Brain pericyte (primary cell): Measurements from ENCODE around the gene CSTF2.
A peak's percentile ranks its signal among the peaks of the same experiment; 100 is the strongest.
"Not testable (repeated sequence)": the region's sequence is repeated elsewhere in the genome, so short reads cannot be mapped to it uniquely, and the experiment has no call there.

Source experiments
- DNase-seq: peaks from one replicate; pipeline ENCODE4 v3.0.0-alpha.2; 2012; ENCODE audit warnings: low read depth, low spot score

CSTF2 gene, protein sequence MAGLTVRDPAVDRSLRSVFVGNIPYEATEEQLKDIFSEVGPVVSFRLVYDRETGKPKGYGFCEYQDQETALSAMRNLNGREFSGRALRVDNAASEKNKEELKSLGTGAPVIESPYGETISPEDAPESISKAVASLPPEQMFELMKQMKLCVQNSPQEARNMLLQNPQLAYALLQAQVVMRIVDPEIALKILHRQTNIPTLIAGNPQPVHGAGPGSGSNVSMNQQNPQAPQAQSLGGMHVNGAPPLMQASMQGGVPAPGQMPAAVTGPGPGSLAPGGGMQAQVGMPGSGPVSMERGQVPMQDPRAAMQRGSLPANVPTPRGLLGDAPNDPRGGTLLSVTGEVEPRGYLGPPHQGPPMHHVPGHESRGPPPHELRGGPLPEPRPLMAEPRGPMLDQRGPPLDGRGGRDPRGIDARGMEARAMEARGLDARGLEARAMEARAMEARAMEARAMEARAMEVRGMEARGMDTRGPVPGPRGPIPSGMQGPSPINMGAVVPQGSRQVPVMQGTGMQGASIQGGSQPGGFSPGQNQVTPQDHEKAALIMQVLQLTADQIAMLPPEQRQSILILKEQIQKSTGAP

DNA sequence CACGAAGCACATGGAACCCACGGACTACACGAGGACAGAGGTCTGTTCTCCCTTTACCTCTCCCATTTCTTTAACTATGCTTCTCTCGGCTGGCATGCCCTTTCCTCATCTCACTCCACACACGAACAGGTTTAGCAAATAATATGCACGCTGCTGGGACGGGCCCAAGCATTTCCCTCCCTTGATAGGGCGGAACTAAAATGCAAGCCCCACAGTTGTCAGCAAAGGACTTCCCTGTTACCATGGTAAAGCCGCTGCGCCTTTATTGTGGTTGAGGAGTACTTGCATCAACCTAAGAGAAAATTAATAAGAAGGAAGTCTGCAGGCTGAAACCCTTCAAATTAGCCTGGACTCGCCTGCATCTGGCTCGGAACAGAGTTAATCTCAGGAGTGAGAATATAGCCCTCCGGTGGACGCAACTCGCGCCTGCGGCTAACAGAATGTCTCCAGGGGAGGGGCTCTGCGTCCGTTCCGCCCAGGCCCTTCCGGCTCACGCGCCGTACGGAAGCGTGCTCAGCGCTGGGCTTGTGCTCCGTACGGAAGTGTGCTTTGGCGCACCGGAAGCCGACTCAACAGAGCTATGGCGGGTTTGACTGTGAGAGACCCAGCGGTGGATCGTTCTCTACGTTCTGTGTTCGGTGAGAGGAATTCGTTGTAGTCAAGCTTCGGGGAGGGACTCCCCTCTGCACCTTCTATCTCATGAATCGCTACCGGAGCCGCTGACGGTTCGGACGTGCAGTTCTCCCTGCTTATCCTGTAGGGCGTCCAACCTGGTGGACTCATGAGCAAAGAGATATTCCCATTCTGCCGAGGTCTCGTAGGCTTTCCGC is at the start of gene CSTF2:
TSS of gene CSTF2 (plus strand) at position 555 of the 830 bp plus-strand sequence. CDS start at position 581, 26 bp downstream.
- peak; percentile 29 for DNase-seq

- DNase-seq, result not testable (repeated sequence)
Measured at GRCh38 chrX:100796371-100796770, 23.8 kb upstream of the CSTF2 start.

GRCh38 chrX:100797359-100797758 is 22.8 kb upstream of the CSTF2 start:
- DNase-seq, result no peak

DNA sequence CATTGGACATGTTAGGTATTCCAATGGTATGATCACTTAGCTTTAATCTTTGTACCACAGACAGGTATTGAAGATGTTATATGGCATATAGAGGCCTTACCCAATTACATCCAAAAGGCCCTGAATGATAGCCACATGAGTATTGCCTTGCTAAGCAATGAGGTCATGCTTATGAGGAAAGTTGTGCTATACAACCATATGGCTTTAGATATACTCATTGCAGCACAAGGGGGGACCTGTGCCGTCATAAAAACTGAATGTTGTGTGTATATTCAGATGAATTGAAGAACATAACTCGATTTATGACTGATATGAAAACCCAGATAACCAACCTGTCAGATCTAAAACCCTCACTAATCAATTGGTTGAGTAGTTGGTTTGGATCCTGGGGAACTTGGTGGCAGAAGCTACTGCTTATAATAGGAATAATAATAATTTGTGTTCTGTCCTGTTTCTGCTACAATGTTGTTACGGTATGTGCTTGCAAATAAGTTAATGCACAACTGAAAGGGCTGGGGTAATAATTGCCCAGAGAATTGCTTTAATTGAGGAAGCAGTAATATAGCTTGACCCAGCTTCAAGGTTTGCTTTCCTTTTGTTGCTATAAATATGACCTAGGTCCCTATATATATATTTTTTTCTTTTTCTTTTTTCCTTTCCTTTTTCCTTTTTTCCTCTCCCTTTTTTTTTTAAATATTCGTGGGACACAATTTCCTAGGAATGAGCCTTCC is 21.5 kb upstream of the CSTF2 start:
- DNase-seq, result no peak

- no peak for DNase-seq
Measured at GRCh38 chrX:100802843-100803242, 17.3 kb upstream of the CSTF2 start.

DNA sequence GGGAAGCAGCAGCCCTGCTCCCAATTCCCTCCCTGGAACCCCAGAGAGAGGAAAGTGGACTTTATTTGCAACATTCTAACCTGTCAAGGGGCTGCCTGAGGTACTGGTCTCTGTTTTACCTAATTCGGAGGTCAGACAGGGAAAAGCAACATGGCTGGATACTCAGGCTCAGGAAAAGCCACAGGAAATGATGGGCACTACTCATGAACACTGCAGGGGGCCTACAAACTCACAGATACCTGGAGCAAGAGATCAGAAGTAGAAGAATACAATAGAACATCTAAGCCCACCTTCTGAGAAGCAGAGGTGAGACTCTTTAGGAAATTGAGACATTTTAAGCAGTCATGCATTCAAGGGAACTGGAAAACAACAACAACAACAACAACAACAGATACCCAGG is 15.4 kb upstream of the CSTF2 start:
- no peak for DNase-seq

- not testable (repeated sequence) for DNase-seq
Measured at GRCh38 chrX:100808265-100808664, 11.9 kb upstream of the CSTF2 start.

DNA sequence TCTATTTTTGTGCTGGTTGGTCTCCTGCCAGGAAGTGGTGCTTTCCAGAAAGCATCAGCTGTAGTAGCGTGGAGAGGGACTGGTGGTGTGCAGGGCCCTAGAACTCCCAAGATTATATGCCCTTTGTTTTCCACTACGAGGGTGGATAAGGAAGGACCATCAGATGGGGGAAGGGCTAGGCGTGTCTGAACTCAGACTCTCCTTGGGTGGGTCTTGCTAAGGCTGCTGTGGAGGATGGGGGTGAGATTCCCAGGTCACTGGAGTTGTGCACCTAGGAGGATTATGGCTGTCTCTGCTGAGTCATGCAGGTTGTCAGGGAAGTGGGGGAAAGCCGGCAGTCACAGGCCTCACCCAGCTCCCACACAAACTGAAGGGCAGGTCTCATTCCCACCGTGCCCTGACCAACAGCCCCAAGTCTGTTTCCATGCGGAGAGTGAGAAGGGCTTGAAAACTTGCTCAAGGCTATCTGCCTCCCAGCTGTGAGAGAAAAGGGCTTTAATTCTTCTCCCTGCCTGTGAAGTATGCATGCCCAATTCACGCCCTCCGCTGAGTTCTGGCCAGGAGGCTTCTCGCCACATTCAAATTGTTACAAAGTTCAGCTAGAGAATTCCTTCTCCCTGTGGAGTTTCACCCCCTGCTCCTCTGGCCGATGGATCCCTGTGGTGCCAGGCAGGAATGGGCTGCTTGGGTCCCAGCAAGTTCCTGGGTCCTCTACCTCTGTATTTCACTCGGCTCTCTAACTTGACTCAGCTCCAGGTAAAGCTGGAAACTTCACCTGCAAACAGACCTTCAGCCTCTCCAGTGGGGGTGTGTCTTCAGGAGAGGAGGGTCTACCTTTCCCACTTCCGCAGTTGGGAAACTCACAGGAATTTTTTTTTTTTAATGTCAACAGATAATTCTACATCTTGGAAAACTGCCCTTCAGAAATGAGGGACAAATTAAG is 7.7 kb upstream of the CSTF2 start:
- no peak for DNase-seq

DNA sequence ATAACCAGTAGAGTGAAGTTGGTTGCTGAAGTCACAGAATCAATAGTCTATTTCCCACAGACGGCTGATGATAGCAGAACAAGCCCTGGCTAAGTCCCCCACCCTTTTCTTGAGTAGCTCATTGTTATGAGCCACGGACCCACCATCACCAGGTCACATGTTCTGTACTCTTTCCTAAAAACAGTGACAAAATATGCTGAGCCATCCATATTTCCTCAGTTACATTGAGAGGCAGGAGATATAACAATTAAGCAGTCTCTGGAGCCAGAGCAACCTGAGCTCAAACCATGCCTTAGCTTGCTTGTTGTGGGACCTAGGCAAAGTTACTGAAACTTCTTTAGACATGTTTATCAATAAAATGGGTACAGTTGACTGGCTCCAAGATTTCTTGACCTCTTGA is 2.9 kb upstream of the CSTF2 start:
- DNase-seq, result no peak

- no peak for DNase-seq
Measured at GRCh38 chrX:100819534-100819836, 706 bp upstream of the CSTF2 start.

GRCh38 chrX:100829730-100830129 is 9.5 kb downstream of the CSTF2 start:
- DNase-seq, result no peak

- DNase-seq, result no peak
Measured at GRCh38 chrX:100830143-100830542, 10.0 kb downstream of the CSTF2 start.

DNA sequence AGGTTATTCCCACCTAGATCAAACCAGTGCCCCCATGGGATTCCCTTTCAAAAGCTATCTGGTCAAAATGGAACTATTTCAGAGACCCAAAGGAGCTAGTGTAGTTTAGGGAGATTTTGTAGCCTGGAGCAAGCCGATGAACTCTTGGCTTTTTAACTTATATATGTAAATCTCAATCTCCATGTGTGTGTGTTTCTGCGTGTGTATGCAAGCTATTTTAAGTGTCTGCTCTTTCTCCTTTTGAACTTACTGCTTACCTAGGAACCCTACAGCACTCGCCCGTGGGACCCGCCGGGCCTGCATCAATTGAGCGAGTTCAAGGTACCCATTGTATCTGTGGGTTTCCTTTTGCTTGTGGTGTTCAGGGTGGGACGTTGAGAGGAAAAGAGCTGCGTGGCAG is 10.4 kb downstream of the CSTF2 start:
- no peak for DNase-seq

GRCh38 chrX:100831219-100831946 is 11.2 kb downstream of the CSTF2 start:
- no peak for DNase-seq

- no peak for DNase-seq
Measured at GRCh38 chrX:100850317-100850716, 30.1 kb downstream of the CSTF2 start.

DNA sequence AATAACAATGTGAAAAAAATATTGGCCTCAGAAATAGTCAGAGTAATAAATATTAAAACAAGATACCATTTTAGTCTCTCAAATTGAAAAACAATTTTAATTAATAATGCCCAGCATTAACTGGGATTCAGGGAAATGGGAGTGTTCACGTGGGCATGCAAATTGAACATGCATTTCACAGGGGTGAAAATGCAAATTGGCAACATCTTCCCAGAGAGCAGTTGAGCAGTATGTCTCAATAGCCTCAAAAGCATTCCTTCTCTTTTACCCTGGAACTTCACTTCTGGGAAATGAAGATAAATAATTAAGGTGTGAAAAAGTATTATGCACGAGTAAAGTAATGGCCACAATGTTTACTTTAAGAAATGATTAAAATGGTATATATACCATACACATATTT is 32.6 kb downstream of the CSTF2 start:
- no peak for DNase-seq

DNA sequence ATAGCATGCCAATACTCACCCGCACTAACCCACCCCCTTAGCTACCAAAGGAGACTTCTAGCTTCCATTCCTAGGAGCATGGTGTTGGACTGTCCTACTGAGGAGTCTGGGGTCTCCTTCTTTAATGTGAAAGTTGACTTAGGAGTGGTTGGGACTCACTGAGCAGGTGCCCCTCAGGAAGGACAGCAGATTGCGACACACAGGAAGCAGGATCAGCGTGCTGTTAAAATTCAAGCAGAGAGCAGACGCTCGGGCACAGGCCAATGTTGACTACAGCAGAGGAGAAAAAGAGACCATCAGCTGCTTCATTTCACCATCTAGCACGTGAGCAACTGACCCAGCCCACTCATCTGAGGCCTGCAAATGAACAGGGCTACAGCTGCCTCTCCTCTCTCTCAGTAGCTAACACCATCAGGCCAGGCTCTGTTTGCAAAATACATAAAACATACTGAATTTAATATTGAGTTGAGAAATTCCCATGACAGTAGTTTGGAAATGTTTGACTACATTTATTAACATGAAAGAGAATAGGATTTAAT is 43.2 kb downstream of the CSTF2 start:
- no peak for DNase-seq

- DNase-seq, result no peak
Measured at GRCh38 chrX:100864657-100865391, 44.6 kb downstream of the CSTF2 start.

GRCh38 chrX:100868273-100868672 is 48.1 kb downstream of the CSTF2 start:
- no peak for DNase-seq
